ENCODE measurements around the gene HLA-A. TPM values are rescaled to one million over a fixed set of nuclear protein-coding genes. Genes with fewer than 3 reads are reported as not detected.

Gene HLA-A
- total RNA-seq, 1 experiment from 2014 or later = 451 TPM

DNA sequence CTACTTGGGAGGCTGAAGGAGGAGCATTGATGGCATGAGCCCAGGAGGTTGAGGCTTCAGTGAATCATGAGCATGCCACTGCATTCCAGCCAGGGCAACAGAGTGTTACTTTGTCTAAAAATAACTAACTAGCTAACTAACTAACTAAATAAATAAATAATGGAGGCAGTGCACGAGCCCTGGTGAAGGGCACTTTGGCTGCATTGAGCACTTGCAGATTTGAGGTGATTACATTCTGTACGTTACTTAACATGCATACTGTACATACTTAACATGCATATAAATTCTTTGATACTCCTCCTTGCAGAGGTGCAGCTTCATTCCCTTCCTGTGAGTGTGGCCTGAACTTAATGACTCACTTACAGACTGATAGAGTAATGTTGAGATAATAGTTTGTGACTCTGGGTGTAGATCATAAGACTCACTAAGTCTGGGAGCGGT lies 10.7 kb downstream of the HLA-A start:
- CTCF ChIA-PET = no interaction called here
- no peaks in the 10 kb centered on the region for H3K36me3 Mint-ChIP-seq (ENCODE audit: insufficient read depth, unreplicated experiment)
- H3K27ac Mint-ChIP-seq (ENCODE audit: unreplicated experiment) = no peak overlapping the region
- no peaks in the 10 kb centered on the region for H3K4me1 Mint-ChIP-seq (ENCODE audit: low read depth, unreplicated experiment)
- intact Hi-C loops (cut with micrococcal nuclease; ENCODE audit: unreplicated experiment) = no loop called here
- no peak for DNase-seq
- H3K9me3 Mint-ChIP-seq (ENCODE audit: low read depth, unreplicated experiment) = no peaks in the 10 kb centered on the region
- H3K27me3 Mint-ChIP-seq (ENCODE audit: unreplicated experiment) = no peaks in the 10 kb centered on the region
- no TSS peak for BruUV-seq (replicated peaks)
- H3K4me3 Mint-ChIP-seq (ENCODE audit: low read depth, unreplicated experiment) = no peak overlapping the region
- TF ChIP-seq, protein P1, sequence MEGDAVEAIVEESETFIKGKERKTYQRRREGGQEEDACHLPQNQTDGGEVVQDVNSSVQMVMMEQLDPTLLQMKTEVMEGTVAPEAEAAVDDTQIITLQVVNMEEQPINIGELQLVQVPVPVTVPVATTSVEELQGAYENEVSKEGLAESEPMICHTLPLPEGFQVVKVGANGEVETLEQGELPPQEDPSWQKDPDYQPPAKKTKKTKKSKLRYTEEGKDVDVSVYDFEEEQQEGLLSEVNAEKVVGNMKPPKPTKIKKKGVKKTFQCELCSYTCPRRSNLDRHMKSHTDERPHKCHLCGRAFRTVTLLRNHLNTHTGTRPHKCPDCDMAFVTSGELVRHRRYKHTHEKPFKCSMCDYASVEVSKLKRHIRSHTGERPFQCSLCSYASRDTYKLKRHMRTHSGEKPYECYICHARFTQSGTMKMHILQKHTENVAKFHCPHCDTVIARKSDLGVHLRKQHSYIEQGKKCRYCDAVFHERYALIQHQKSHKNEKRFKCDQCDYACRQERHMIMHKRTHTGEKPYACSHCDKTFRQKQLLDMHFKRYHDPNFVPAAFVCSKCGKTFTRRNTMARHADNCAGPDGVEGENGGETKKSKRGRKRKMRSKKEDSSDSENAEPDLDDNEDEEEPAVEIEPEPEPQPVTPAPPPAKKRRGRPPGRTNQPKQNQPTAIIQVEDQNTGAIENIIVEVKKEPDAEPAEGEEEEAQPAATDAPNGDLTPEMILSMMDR (IDR thresholded peaks at IDR 0.05; ENCODE audit: unreplicated experiment) = no peak

DNA sequence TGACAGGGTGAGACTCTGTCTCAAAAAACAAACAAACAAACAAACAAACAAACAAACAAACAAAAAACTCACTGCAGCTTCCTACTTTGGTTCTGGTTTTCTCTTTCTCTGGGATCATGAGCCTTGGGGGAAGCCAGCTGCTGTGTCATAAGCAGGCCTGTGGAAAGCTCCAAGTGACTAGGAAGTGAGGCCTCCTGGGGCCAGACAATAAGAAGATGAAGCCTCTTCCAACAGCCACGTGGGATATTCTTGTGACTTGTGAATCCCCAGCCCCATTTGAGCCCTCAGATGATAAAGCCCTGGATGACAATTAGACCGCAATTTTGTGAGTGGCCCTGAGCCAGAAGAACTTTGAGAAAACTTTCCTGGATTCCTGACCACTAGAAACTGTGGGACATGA lies 11.4 kb downstream of the HLA-A start:
- CTCF ChIA-PET = no interaction called here
- Mint-ChIP-seq H3K27ac (ENCODE audit: unreplicated experiment) (no peak overlapping the region), H3K4me3 (ENCODE audit: low read depth, unreplicated experiment) (no peak overlapping the region), H3K27me3 (ENCODE audit: unreplicated experiment) (no peaks in the 10 kb centered on the region), H3K36me3 (ENCODE audit: insufficient read depth, unreplicated experiment) (no peaks in the 10 kb centered on the region), H3K4me1 (ENCODE audit: low read depth, unreplicated experiment) (no peaks in the 10 kb centered on the region), H3K9me3 (ENCODE audit: low read depth, unreplicated experiment) (no peaks in the 10 kb centered on the region)
- BruUV-seq (replicated peaks) = no TSS peak
- intact Hi-C loops (cut with micrococcal nuclease; ENCODE audit: unreplicated experiment) = no loop called here
- TF ChIP-seq, protein P1 (IDR thresholded peaks at IDR 0.05; ENCODE audit: unreplicated experiment) = no peak
- DNase-seq = no peak

DNA sequence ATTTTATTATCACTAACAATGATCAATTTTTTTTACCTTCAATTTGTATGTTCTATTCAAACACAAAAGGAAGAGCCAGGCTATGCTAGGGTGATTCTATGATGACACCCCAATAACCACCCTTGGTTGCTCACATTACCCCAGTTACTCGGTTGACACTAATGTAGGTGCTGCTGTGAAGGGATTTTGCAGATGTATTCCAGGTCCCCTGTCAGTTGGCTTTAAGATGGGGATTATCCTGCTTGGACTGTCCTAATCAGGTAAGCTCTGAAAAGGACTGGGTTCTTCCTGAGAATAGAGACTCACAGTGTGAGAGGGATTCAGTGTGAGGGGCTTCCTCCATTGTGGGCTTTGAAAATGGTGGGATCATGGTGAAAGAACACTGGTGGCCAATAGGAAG lies 11.9 kb downstream of the HLA-A start:
- Mint-ChIP-seq H3K4me1 (ENCODE audit: low read depth, unreplicated experiment) (no peaks in the 10 kb centered on the region), H3K27ac (ENCODE audit: unreplicated experiment) (no peak overlapping the region), H3K36me3 (ENCODE audit: insufficient read depth, unreplicated experiment) (no peaks in the 10 kb centered on the region), H3K9me3 (ENCODE audit: low read depth, unreplicated experiment) (peaks cover 4% of the 10 kb centered on the region), H3K27me3 (ENCODE audit: unreplicated experiment) (no peaks in the 10 kb centered on the region), H3K4me3 (ENCODE audit: low read depth, unreplicated experiment) (no peak overlapping the region)
- CTCF ChIA-PET = no interaction called here
- no peak for DNase-seq
- TF ChIP-seq, protein P1 (IDR thresholded peaks at IDR 0.05; ENCODE audit: unreplicated experiment) = no peak
- intact Hi-C loops (cut with micrococcal nuclease; ENCODE audit: unreplicated experiment) = no loop called here
- BruUV-seq (replicated peaks) = no TSS peak

DNA sequence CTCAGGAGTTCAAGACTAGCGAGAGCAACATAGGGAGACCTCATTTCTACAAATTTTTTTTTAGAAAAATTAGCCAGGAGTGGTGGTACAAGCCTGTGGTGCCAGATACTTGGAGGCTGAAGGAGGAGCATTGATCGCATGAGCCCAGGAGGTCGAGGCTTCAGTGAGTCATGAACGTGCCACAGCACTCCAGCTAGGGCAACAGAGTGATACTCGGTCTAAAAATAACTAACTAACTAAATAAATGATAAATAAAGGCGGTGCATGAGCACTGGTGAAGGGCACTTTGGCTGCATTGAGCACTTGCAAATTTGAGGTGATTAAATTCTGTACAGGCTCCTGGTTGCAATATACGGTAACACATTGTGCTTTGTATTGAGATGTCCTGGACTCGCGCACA lies 13.5 kb downstream of the HLA-A start:
- Mint-ChIP-seq H3K27ac (ENCODE audit: unreplicated experiment) (no peak overlapping the region), H3K4me3 (ENCODE audit: low read depth, unreplicated experiment) (no peak overlapping the region), H3K4me1 (ENCODE audit: low read depth, unreplicated experiment) (no peaks in the 10 kb centered on the region), H3K27me3 (ENCODE audit: unreplicated experiment) (no peaks in the 10 kb centered on the region), H3K36me3 (ENCODE audit: insufficient read depth, unreplicated experiment) (no peaks in the 10 kb centered on the region), H3K9me3 (ENCODE audit: low read depth, unreplicated experiment) (peaks cover 4% of the 10 kb centered on the region)
- no peak for DNase-seq
- CTCF ChIA-PET = no interaction called here
- no TSS peak for BruUV-seq (replicated peaks)
- TF ChIP-seq, protein P1 (IDR thresholded peaks at IDR 0.05; ENCODE audit: unreplicated experiment) = no peak
- intact Hi-C loops (cut with micrococcal nuclease; ENCODE audit: unreplicated experiment) = no loop called here

Measured in Calu3 (cell line).